GM03348 (cell line): ENCODE data around the gene PHACTR1.

Experiments
- DNase-seq: peaks from one replicate; pipeline ENCODE4 v3.0.0; 2012; ENCODE audit warnings: low spot score

The PHACTR1 gene

DNA sequence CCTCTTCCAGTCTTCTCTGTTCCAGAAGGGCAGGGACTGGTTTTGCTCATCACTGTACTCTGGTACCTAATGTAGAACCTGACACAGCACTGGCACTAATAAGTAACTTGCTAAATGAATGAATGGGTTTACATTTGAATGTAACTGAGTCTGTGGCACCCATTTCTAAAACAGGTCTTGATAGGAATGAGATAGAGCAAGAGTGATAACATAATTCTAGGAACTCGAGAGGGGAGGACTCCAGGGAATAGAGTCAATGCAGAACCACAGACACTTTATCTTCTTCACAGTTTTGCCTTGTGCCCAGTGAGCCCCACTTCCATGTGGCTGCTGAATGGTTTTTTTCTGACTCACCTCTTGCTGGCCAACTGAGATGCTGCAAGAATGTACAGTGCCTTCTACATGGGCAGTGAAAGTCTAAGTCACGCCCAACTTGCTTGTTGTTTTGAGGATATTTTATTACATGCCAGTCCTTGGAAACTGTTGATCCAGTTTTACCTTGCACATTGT is 550.6 kb downstream of the PHACTR1 start:
- no peak for DNase-seq

DNA sequence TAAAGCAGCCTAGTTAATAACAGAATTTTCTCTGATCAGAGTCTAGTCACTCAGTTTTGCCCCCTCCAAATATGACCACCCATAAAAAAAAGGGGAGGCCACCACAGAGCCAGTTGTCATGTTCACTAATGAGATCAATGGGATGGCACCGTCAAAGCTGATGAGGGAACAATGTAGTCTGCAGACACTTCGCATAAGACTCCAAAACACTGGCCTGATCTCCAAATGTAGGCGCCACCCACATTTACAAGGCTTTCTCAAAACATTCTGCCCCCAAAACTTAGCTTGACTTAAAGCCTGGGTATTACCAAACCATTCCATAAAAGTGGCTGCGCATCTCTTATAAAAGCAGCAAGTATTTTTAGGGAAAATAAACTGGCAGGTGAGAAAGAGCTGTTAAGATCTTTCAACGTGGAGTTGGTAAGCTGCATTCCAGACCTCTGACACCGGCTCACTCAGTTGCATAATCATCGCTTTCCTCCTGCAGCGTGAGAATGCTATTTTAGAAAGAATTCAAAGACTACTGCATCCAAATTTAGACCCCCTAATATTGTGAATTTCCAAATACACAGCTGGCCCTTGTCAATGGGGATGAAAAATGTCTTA is 552.4 kb downstream of the PHACTR1 start:
- DNase-seq, result peak; percentile 74

DNA sequence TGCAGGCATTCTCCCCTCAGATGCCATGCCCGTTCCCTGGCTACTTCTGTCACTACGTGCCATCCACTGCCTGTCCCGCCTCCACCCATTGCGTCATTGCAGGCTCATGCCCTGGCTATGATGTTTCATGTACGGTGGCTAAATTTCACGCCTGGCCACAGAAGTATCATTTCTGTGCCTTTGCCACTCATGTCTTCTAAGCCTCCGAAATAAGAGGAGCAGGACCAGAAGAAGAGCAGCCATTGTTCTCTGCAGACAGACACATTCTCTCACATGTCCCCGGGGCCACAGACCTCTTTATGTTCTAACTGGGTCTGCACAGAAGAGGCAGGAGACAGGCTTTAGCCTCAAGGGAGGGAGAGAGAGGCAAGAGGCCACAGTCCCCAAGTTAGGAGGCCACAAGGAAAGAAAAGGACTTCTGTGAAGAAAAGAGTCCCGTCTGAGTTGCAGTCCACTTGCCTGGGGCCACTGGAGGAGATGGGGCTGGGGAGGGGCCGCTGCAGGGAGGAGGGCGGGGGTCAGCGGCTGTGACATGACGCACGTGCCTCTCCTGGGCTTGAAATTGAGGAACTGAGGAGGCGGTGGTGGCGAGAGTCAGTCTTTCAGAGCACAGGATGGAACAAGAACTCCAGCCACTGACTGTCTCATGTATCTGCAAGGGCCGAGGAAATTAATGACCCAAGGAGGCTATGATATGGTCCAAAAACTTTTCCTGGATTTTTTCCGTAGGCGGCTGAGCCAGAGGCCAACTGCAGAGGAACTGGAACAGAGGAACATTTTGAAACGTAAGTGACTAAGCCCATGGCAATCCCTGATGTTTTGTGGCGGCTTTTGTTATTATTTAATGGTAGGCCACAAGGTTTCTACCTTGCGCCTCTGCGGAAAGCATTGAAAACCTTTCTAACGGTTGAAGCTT is 555.8 kb downstream of the PHACTR1 start:
- DNase-seq, result no peak

DNA sequence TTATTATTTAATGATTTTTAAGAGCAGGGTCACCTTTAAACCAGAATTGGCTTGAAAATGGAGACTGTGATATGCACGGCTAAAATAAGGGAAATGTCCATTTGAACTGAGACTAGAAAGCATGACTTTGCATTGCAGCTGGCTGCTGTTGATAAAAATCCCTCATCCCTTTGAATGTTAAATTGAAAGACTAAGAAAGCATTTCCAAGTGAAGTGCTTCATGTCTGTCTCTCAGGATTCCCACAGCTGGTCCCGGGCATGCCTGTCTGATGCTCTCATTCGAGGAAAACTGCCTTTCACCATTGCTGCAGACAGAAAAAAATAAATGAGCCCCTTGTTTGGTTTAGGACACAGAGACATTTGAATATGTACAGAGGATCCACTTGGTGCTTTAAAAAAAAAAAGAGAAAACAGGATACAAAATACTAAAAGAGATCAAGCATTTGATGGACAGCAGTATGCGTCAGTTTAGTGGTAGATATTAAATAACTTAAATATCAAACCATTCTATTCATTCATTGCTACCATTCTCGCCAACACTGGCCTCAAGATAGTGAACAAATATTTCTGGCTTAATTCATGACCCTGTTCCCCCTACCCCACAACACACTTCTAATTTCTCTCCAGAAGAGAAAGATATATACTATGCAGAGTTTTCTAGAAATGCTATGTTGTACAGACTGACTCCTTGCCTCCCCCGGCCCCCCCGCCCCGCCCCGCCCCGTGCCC is 556.8 kb downstream of the PHACTR1 start:
- DNase-seq, result no peak

DNA sequence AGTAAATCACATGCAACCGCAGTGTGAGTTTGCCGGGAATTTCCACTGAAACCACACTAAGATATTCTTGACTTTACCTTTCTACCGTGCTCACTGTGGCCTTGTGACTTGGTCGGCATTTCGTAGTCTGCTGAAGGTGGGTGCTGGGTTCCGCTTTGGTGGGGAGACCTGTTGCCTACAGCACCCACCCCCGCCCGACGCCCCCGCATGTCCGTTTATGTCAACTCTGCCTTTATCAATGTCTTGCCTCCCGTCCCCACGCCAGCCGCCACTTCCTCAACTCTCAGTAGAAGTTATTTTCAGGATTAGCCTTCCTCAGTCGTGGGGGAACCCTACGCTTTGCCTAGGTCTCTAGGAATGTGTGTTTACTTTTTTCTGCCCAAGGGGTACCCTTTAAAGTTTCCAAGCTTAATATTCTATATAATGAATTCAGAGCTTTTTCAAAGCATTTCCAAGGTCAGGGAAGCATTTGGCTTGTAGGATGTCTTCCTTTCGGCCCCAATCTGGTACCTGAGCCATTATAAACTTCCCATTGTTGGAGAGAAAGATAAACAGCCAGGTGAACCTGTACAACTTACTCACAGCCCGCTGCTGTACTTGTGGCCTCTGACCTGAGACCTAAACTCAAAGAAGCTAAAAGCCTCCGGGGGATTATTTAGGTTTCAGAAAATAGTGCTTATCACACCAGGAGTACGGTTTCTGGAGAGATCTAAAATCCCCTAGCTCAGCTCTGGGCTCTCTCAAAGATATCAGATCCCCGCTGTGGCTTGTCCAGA is 557.6 kb downstream of the PHACTR1 start:
- no peak for DNase-seq

DNA sequence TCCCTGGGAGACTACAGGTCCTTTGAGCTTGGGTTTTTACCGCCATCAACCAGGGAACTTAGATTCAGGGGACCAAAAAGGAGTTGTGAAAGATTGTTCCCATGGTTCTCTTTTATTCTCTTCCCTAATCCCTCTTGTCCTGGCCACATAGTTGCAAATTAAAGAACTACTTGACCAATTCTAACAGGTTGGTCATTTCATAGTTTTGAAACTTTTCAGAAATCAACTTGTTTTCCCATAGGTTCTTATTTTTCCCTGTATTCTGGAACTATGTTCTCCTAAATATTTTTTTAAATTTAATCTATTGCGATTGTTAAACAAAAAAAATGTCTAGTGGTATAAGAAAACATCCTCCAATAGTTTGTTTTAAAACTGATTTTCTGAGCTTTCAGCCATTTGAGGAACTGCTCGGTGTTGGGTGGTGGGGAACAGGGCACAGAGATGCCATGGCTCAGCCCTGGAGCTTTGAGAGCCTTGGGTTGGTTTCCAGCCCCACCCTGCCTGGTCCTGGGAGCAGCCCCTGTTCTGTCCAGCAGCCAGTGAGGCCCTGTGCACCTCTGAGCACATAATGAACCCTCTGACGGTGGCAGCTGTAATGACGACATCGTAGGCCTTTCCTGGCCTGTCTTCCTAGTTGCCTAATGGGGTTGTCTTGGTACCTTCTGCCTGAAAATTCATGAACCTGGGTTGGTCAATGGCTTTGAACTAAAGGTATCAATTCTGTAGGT is 558.3 kb downstream of the PHACTR1 start:
- no peak for DNase-seq

DNA sequence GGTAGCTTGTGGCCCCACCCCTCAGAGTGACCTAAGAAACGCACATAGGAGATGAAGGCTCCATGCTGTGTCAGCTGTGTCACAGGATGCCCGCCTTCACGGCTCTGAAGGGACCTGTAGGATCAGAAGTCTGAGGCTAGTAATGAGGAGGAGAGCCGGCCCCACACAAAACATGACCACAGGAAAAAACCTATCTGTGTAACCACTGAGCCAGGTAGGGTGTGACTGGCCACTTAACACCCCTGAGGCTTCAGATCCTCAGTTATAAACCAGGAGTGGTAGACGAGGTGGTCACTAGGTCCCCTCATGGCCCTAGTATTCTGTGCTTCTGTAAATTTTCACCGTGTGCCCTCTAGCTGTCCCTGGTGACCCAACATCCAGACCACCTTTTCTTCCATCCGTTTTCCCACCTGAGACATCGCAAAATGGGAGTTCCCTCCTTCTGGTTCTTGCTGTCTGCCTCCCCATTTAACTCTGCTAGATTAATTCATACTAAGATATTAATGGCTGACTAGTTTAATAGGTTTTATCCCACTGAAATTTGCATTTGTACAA is 558.9 kb downstream of the PHACTR1 start:
- DNase-seq, result no peak

DNA sequence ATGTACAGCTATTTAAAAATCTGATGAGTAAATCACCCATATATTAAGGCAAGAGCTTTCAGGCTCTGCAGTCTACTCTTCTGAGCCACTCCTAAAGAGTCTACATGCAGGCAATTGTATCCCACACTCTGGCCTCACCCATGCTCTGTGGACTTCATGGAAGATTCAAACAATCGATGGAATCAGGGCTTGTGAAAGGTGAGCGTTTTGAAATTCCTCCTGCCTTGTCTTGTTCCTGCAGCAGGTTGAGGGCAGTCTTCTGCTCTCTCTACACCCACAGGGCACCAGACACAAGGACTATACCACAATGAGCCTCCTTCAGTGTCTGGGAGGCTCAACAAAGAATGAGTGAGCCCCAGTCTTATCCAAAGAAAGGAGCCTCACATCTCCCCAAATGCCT is 560.7 kb downstream of the PHACTR1 start:
- no peak for DNase-seq

DNA sequence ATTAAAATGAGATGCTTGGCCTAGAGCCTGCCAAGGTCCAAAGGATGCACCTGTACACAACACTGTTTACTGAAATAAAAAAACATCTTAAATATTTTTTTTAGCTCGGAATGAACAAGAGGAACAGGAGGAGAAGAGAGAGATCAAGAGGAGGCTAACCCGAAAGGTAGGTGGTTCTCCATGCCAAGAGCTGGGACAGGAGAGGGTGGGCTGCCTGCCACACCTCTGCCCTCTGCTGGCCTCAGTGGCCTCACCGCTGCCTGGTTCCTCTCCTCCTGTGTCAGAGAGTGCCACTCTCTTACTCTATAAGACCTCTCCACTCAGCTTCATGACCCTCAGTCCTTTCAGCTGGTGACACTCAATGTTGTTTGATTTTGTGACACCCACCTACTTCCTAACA is 561.6 kb downstream of the PHACTR1 start:
- no peak for DNase-seq

DNA sequence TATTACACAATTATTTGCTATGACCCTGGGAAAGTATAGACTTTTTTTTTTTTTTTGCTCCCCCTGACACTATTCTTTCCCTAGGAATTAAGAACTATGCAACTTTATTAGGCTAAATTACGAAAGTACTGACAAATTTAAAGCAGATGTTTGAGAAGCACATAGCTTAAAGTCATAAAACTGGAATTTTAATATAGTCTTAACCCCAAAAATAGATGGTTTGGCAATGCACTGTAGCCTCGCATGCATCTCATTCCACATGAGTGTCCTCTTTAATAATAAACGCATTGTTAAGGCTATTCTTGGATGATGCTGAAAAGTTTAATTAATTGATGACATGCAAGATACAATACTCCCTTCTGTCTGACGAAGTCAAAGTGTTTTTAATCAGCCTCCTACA is 562.4 kb downstream of the PHACTR1 start:
- peak; percentile 86 for DNase-seq

DNA sequence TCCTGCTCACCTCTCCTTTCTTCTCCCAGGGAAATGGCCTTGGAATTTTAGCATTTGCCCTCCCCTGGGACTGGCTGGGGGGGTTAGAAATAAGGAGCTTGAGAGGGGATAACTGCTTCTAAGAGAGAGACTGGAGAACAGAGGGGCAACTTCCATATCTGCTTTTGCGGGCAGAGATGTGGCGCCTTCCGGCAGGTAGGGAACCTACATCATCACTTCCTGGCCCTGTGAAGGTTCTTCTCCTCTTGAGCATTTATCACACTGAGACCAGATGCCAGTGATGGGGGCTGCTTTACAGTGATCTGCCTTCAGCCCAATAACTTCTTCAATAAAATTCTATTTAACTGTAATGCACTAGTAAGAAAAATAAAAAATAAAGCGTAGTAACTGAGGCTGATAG is 563.7 kb downstream of the PHACTR1 start:
- DNase-seq, result no peak

DNA sequence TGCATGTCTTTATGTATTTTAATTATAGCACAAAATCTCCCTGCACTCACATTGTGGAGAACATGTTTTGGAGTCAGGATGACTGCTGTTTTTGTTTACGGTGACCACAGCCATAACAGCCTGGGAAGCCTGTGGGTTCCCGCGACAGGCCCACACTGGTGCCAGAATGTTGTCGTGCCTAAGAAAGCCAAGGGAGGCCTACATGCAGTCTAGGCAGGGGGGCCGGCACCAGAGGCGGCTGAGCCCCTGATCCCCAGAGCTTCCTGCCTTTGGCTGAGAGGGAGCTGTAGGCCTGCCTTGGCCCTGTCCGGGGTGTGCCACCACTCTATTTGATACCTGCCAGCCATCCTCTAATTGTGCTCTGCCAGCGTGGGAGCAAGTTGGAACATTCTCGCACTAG is 565.1 kb downstream of the PHACTR1 start:
- no peak for DNase-seq

DNA sequence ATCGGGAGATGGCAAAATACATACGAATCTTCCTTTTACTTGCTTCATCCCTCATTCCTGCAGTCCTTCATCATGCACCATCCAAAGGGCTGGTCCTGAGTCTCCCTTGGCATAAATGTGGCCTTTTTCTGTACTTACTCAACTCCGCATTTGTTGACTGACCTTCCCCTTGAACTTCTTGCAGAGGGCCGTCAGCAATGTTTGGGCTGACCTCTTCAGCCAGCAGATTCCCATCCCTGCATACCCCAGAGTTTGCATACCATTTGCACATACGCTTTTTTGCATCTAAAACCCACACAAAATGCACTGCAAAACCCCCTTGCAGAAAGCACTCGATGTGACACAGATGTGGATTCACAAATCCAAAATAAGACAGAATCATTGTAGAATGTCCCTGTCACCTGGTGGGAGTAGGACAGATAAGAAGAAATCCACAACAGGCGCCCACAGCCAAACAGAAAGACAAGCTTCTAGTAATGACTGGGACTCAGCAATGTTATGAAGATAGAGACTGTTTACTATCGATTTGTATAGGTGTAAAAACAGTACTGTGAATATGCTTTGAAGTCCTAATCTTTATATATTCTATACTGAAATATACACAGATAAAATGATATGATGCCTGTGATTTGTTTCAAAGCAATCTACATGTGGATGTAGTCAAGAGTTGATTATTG is 566.0 kb downstream of the PHACTR1 start:
- DNase-seq, result no peak

DNA sequence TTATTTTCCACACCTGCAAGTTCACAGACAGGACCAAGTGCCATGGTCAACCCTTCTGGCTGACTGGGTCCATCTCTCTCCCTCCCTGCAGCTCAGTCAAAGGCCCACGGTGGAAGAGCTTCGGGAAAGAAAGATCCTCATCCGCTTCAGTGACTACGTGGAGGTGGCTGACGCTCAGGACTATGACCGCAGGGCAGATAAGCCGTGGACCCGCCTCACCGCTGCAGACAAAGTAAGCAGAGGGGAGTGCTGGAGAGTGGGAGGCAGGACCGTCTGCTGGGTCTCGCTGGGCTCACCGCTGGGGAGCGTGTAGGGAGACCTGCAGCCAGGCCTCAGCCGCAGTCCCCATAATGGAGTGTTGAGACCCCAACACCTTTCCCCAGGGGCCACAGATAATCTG is 566.8 kb downstream of the PHACTR1 start:
- DNase-seq, result no peak

DNA sequence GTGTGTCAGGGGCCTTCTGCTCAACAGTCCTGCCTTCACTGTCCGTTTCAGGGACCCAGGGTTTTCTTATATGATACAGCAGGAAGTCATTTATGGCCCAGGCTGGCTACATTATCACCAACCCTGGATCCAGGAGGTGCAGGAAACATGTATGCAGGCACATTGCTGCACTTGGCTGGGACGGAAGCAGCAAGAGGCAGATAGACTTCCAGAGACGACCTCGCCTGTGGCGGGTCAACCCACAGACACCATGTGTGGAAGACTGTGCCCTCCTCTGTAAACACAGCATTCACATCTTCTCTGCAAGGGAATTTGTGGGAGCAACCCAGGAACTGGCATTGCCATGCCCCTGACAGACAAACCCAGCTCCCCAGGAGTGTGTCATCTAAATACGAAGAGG is 568.1 kb downstream of the PHACTR1 start:
- no peak for DNase-seq

DNA sequence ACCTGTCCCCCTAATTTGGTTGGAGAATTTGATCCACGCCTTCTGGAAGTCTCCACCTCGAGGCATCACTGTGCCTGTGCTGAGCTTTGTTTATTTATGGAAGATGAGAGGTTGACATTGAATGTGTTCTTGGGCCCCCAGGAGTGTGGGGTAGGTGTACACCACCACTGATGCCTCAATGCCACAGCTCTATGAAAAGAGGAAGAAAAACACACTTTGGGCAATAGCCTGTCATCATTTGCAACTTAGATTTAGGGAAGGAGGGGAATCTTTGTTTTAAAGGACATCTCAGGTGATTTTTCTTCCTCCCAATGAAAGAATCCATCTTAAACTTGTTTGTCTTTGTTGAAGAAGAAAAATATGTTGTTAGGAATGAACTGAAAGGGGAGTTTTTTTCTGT is 569.1 kb downstream of the PHACTR1 start:
- DNase-seq, result no peak

DNA sequence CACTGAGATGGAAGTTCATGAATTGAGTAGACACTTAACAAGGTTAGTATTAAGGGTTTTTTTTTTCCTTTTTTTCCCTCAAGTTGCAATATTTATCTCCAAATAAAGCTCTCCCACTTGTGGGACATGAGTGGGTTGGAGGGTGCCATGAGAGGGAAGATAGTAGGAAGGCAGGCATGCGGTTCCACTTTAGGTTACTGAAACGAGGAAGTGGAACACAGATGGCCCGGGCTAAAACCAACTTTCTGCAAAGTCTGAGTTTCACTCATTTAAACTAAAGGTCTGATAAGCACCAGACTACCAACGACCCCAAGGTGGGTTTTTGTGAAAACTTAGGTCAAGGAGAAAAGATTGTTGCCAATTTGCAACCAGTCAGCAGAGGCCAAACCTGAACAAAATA is 569.6 kb downstream of the PHACTR1 start:
- DNase-seq, result no peak

DNA sequence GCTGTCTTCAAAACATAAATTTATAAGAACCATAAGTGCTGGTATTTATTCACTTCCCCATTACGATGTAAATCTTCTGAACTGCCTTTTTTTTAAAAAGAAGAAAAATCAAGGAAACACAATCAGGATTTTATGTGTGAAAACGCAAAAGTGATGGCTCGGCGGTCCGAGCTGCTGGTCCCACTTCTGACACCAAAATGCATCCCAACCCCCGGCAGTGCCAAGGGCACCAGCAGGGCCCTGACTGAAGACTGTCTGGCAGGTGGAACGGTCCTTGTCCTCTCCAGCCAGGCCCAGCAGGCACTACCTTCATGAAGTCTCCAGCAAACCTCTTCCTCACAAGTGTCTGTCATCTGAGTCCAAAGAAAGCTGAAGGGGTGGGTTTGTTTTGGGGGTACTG is 570.5 kb downstream of the PHACTR1 start:
- no peak for DNase-seq

DNA sequence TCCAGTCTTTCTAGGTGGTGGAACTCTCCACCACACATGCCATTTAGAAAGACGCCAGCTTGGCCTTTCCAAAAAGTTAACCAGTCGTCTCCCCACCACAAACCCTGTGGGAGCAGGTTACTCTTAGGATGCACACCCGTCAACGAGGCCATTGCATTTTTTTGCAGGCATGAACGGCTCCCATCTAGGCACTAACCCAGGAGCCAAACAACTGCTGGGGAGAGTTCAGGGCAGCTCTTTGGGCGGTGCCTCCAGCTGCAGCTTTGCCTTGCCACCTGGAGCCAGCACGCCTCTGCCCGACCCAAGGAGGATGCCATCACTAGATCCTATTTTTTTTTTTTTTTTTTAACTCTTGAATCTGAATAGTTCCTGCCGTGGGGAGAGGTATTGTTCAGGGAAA is 571.9 kb downstream of the PHACTR1 start:
- DNase-seq, result no peak

DNA sequence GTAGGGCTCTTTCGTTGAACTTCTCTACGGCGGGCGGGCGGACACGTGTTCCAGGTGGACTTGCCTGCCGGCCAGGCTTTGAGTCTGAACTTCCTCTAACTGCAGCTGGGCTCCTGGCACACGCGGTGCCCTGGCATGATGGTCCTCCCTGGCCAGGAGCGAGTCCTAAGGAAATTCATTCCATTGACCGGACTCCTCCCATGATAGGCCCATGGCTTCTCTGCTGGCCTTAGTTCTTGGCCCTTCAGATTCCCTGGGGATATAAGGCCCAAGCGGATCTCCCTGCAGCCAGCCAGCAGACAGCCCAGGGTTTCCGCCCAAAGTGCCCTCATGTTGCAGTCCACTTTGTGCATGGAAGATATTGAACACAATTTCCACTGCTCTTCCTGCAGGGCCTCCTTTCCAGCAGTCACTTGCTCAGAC is 572.4 kb downstream of the PHACTR1 start:
- DNase-seq, result no peak
